Panc1 (cell line): Measurements from ENCODE around the gene BABAM2. TPM values are rescaled to one million over a fixed set of nuclear protein-coding genes. Genes with fewer than 3 reads are reported as not detected.

Experiments used
- ATAC-seq: fragments of 200-7000 bp; cut with Tn5 transposase; 2 replicates; pipeline ENCODE4 v1.9.1; 2020; ENCODE audit warnings: mild to moderate bottlenecking, moderate library complexity
- BruUV-seq: library from RNA; stranded (reverse); fragments of 400-500 nt; replicated peaks from 2 replicates; lab custom pipeline; 2021; lab: Mats Ljungman, UMichigan
- CTCF ChIA-PET: fragments of 300-600 bp; sonication (Branson Sonifier 250); formaldehyde crosslinking; loops from one replicate; lab custom pipeline; 2022; ENCODE audit warnings: antibody characterized with exemption; lab: Charles Lee
- POLR2A ChIA-PET: fragments of 300-600 bp; sonication (Branson Sonifier 250); formaldehyde crosslinking; loops from one replicate; lab custom pipeline; 2022; ENCODE audit warnings: antibody characterized with exemption; lab: Charles Lee
- DNase-seq: peaks from one replicate; pipeline ENCODE4 v3.0.0-alpha.2; 2010; ENCODE audit warnings: low read depth, low spot score
- H3K27ac ChIP-seq: 2 replicates; pipeline ENCODE4 v1.5.1; 2011; ENCODE audit warnings: mild to moderate bottlenecking, low read length, inconsistent platforms
- H3K27me3 ChIP-seq: fragments of 200-500 bp; sonication (Bioruptor generic); 2 replicates; pipeline ENCODE4 v1.6.0; 2014; ENCODE audit warnings: low read length, inconsistent platforms; ENCODE audit not compliant: control insufficient read depth, insufficient read depth
- H3K36me3 ChIP-seq: fragments of 200-500 bp; sonication (Bioruptor generic); 2 replicates; pipeline ENCODE4 v1.5.1; 2014; ENCODE audit warnings: inconsistent platforms, mild to moderate bottlenecking, low read length, moderate library complexity; ENCODE audit not compliant: control insufficient read depth, insufficient read depth
- H3K4me1 ChIP-seq: 2 replicates; pipeline ENCODE4 v1.5.1; 2011; ENCODE audit warnings: inconsistent platforms, mild to moderate bottlenecking, low read length, moderate library complexity; ENCODE audit not compliant: control insufficient read depth, insufficient read depth
- H3K4me3 ChIP-seq, 2 experiments: 2 replicates each; pipeline ENCODE4 v1.5.1; 2011 to 2012; ENCODE audit warnings: low read depth in 2 of 2, low read length in 2 of 2, mild to moderate bottlenecking in 2 of 2, inconsistent platforms in 1 of 2, moderate library complexity in 1 of 2
- H3K9me3 ChIP-seq: fragments of 200-500 bp; sonication (Bioruptor generic); 2 replicates; pipeline ENCODE4 v1.5.1; 2014; ENCODE audit warnings: low read depth, mild to moderate bottlenecking, inconsistent platforms, low read length, moderate library complexity; ENCODE audit not compliant: control insufficient read depth, insufficient read depth
- POLR2AphosphoS5 ChIP-seq: IDR thresholded peaks from 2 replicates; pipeline ENCODE4 v1.6.1; 2012; ENCODE audit warnings: mild to moderate bottlenecking, low read depth, low read length, moderate library complexity
- SIN3A ChIP-seq: IDR thresholded peaks from 2 replicates; pipeline ENCODE4 v1.6.1; 2012; ENCODE audit warnings: low read depth, mild to moderate bottlenecking, low read length, moderate library complexity, borderline replicate concordance; ENCODE audit not compliant: insufficient read depth
- TCF7L2 ChIP-seq: IDR thresholded peaks from 2 replicates; pipeline ENCODE4 v1.6.1; 2011; ENCODE audit warnings: mild to moderate bottlenecking, low read depth, low read length, inconsistent platforms
- in situ Hi-C: cut with HindIII; loops from 2 replicates; pipeline ENCODE4 v1.10.0; 2016; ENCODE audit warnings: low sequenced_read_pairs, low pct_unique_long_range_greater_than_20kb
- intact Hi-C: fragments of 100-400 bp; cut with micrococcal nuclease; formaldehyde crosslinking; loops from one replicate; pipeline ENCODE4 v1.10.0; 2022; ENCODE audit not compliant: unreplicated experiment
- total RNA-seq: library from RNA; stranded (reverse); gene quantifications from one replicate; pipeline ENCODE4 v1.2.1, GENCODE V29; 2021; ENCODE audit not compliant: unreplicated experiment
- TF ChIP-seq, protein P1 (sequence below), 2 experiments: IDR thresholded peaks; 2 replicates each; pipeline ENCODE4 v1.6.1; 2011 to 2012; ENCODE audit warnings: low read depth in 2 of 2, control low read depth in 1 of 2, low read length in 1 of 2, mild to moderate bottlenecking in 1 of 2, moderate library complexity in 1 of 2; ENCODE audit not compliant: insufficient read depth in 1 of 2
- TF ChIP-seq, protein P2 (sequence below): fragments of 450-650 bp; IDR thresholded peaks from 2 replicates; pipeline ENCODE4 v1.5.1; 2017; ENCODE audit warnings: mild to moderate bottlenecking

The BABAM2 gene
- total RNA-seq, 1 experiment from 2014 or later: 31.2 TPM

DNA sequence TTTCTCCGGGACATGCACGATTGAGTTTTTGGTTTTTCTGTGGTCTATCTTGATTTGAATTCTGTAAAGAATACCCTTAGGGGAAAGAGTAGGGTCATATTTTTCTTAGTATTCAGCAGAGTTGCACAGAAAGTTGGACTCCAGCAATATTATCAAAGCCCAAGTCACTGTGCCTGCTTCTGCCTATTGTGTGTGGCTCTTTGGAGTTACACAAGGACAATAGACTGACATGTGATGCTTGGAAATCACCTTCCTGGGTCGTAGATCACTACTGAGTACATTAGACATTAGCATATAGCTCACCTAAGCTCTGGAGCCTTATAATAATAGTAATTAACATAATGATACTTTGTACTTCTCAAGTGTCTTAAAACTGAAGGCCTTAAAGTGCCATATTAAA is 263.3 kb downstream of the BABAM2 start:
- peaks cover 7% of the 10 kb centered on the region; the same call in 1 of the 2 replicates for H3K4me1 ChIP-seq
- in situ Hi-C loops (no loop called here), intact Hi-C loops (loop anchor here (10.0 kb wide), 1 partner anchor 241 kb away; the partner anchor contains the start of gene FOSL2)
- ATAC-seq: no peak
- DNase-seq: no peak
- TF ChIP-seq, protein P1, sequence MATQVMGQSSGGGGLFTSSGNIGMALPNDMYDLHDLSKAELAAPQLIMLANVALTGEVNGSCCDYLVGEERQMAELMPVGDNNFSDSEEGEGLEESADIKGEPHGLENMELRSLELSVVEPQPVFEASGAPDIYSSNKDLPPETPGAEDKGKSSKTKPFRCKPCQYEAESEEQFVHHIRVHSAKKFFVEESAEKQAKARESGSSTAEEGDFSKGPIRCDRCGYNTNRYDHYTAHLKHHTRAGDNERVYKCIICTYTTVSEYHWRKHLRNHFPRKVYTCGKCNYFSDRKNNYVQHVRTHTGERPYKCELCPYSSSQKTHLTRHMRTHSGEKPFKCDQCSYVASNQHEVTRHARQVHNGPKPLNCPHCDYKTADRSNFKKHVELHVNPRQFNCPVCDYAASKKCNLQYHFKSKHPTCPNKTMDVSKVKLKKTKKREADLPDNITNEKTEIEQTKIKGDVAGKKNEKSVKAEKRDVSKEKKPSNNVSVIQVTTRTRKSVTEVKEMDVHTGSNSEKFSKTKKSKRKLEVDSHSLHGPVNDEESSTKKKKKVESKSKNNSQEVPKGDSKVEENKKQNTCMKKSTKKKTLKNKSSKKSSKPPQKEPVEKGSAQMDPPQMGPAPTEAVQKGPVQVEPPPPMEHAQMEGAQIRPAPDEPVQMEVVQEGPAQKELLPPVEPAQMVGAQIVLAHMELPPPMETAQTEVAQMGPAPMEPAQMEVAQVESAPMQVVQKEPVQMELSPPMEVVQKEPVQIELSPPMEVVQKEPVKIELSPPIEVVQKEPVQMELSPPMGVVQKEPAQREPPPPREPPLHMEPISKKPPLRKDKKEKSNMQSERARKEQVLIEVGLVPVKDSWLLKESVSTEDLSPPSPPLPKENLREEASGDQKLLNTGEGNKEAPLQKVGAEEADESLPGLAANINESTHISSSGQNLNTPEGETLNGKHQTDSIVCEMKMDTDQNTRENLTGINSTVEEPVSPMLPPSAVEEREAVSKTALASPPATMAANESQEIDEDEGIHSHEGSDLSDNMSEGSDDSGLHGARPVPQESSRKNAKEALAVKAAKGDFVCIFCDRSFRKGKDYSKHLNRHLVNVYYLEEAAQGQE (IDR thresholded peaks at IDR 0.05; ENCODE audit: insufficient read depth in 1 of 2, low read depth in 2 of 2, low read length in 1 of 2): no peak
- no peak for TF ChIP-seq TCF7L2
- TF ChIP-seq, protein P2, sequence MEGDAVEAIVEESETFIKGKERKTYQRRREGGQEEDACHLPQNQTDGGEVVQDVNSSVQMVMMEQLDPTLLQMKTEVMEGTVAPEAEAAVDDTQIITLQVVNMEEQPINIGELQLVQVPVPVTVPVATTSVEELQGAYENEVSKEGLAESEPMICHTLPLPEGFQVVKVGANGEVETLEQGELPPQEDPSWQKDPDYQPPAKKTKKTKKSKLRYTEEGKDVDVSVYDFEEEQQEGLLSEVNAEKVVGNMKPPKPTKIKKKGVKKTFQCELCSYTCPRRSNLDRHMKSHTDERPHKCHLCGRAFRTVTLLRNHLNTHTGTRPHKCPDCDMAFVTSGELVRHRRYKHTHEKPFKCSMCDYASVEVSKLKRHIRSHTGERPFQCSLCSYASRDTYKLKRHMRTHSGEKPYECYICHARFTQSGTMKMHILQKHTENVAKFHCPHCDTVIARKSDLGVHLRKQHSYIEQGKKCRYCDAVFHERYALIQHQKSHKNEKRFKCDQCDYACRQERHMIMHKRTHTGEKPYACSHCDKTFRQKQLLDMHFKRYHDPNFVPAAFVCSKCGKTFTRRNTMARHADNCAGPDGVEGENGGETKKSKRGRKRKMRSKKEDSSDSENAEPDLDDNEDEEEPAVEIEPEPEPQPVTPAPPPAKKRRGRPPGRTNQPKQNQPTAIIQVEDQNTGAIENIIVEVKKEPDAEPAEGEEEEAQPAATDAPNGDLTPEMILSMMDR: no peak
- no peak for TF ChIP-seq POLR2AphosphoS5
- TF ChIP-seq SIN3A: no peak
- H3K9me3 ChIP-seq: peaks cover 13% of the 10 kb centered on the region; the same call in 1 of the 2 replicates
- no TSS peak for BruUV-seq
- no peak overlapping the region for H3K4me3 ChIP-seq
- CTCF ChIA-PET: no interaction called here
- H3K27me3 ChIP-seq: no peaks in the 10 kb centered on the region
- H3K36me3 ChIP-seq: no peaks in the 10 kb centered on the region
- H3K27ac ChIP-seq: no peak overlapping the region; the same call in 1 of the 2 replicates
- POLR2A ChIA-PET: no interaction called here

DNA sequence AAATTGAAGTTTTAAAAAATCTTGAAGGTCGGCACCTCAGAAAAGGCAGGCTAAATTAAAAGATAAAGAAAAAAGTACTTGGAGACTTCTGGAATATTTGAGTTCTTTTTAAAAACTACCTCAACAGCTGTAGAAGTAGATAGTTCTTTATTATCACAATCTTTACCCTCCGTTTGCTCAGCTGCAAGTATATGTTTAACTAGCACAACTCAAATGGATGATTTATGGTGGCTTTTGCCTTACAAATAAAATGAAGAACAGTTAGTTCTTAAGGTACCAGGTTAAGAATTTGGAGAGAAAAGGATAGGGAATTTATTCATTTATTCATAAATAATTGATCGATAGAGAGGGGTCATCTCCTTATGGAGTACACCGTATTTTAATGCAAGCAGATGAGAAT is 264.6 kb downstream of the BABAM2 start:
- CTCF ChIA-PET: interaction anchor here (0.6 kb wide), 2 partner anchors 120 to 242 kb away, joined by 3 read pairs; no protein-coding TSS in a partner anchor
- H3K4me1 ChIP-seq: peaks cover 7% of the 10 kb centered on the region; the same call in 1 of the 2 replicates
- in situ Hi-C loops: no loop called here
- peaks cover 13% of the 10 kb centered on the region; the same call in 1 of the 2 replicates for H3K9me3 ChIP-seq
- intact Hi-C loops: loop anchor here (10.0 kb wide), 1 partner anchor 240 kb away; the partner anchor contains the start of gene FOSL2
- no TSS peak for BruUV-seq
- H3K36me3 ChIP-seq: no peaks in the 10 kb centered on the region
- ATAC-seq: no peak
- no peak for DNase-seq
- H3K27me3 ChIP-seq: no peaks in the 10 kb centered on the region
- H3K27ac ChIP-seq: no peak overlapping the region
- TF ChIP-seq, protein P1 (IDR thresholded peaks at IDR 0.05; ENCODE audit: insufficient read depth in 1 of 2, low read depth in 2 of 2, low read length in 1 of 2): no peak
- TF ChIP-seq, protein P2: no peak
- TF ChIP-seq SIN3A (no peak), POLR2AphosphoS5 (no peak), TCF7L2 (no peak)
- H3K4me3 ChIP-seq: no peak overlapping the region
- POLR2A ChIA-PET: interaction anchor here (0.6 kb wide), 1 partner anchor 48 kb away, joined by 3 read pairs; no protein-coding TSS in a partner anchor
